ENCODE results near the gene SF3B2. TPM values are rescaled to one million over a fixed set of nuclear protein-coding genes. Genes with fewer than 3 reads are reported as not detected.

SF3B2 gene
- total RNA-seq, 1 experiment from 2014 or later = 358 TPM

DNA sequence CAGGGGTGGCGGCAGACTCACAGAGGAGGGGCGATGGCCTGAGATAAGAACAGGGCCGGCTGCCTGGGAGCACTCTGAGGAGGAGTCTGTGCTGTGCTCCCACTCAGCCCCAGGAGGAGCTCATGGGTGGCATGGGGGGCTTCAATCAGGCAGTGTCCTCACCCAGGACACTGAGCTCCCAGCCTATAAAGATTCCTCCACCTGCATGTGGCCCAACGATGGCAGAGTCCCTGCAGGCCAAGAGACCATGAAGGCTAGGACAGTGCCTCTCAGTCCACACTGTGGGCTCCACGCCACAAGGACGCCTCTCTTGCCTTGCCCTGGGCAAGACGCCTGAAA, 38.4 kb upstream of the SF3B2 start:
- Histone ChIP-seq H3K27ac (ENCODE audit: low read depth, low read length, poor library complexity, severe bottlenecking) (no peak overlapping the region), H3K4me3 (ENCODE audit: low read depth, low read length, poor library complexity, severe bottlenecking) (no peak overlapping the region), H3K27me3 (replicated peaks; ENCODE audit: insufficient read depth, low read depth, low read length, poor library complexity) (no peaks in the 10 kb centered on the region), H3K9me3 (ENCODE audit: low read depth, low read length, poor library complexity, severe bottlenecking) (no peaks in the 10 kb centered on the region), H3K4me1 (ENCODE audit: insufficient read depth, low read length, poor library complexity, severe bottlenecking) (peaks cover 23% of the 10 kb centered on the region), H3K36me3 (ENCODE audit: insufficient read depth, low read length, poor library complexity, severe bottlenecking) (no peaks in the 10 kb centered on the region)
- ChIA-PET POLR2A (ENCODE audit: low non-redundant PET) (no interaction called here), CTCF (interaction anchor here (0.6 kb wide), 1 partner anchor 11 kb away, joined by 3 read pairs; no protein-coding TSS in a partner anchor)
- intact Hi-C loops (cut with micrococcal nuclease; ENCODE audit: unreplicated experiment) = no loop called here
- TF ChIP-seq EZH2 (IDR thresholded peaks at IDR 0.05; ENCODE audit: borderline replicate concordance, low read depth, low read length, poor library complexity, severe bottlenecking) = no peak
- TF ChIP-seq, protein P1, sequence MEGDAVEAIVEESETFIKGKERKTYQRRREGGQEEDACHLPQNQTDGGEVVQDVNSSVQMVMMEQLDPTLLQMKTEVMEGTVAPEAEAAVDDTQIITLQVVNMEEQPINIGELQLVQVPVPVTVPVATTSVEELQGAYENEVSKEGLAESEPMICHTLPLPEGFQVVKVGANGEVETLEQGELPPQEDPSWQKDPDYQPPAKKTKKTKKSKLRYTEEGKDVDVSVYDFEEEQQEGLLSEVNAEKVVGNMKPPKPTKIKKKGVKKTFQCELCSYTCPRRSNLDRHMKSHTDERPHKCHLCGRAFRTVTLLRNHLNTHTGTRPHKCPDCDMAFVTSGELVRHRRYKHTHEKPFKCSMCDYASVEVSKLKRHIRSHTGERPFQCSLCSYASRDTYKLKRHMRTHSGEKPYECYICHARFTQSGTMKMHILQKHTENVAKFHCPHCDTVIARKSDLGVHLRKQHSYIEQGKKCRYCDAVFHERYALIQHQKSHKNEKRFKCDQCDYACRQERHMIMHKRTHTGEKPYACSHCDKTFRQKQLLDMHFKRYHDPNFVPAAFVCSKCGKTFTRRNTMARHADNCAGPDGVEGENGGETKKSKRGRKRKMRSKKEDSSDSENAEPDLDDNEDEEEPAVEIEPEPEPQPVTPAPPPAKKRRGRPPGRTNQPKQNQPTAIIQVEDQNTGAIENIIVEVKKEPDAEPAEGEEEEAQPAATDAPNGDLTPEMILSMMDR (conservative IDR thresholded peaks at IDR 0.05; ENCODE audit: low read depth, low read length) = no peak
- no TSS peak for BruUV-seq (replicated peaks)
- DNase-seq (ENCODE audit: low spot score) = no peak

GRCh38 chr11:66014804-66015453, 37.2 kb upstream of the SF3B2 start:
- POLR2A ChIA-PET (ENCODE audit: low non-redundant PET) = no interaction called here
- BruUV-seq (replicated peaks) = no TSS peak
- TF ChIP-seq, protein P1 (conservative IDR thresholded peaks at IDR 0.05; ENCODE audit: low read depth, low read length) = no peak
- TF ChIP-seq EZH2 (IDR thresholded peaks at IDR 0.05; ENCODE audit: borderline replicate concordance, low read depth, low read length, poor library complexity, severe bottlenecking) = no peak
- no peak overlapping the region for H3K4me3 ChIP-seq (ENCODE audit: low read depth, low read length, poor library complexity, severe bottlenecking)
- peak; percentile 40 for DNase-seq (ENCODE audit: low spot score)
- H3K36me3 ChIP-seq (ENCODE audit: insufficient read depth, low read length, poor library complexity, severe bottlenecking) = no peaks in the 10 kb centered on the region
- CTCF ChIA-PET = interaction anchor here (0.7 kb wide), 2 partner anchors 211 to 342 kb away, joined by 8 to 13 read pairs; no protein-coding TSS in a partner anchor
- H3K4me1 ChIP-seq (ENCODE audit: insufficient read depth, low read length, poor library complexity, severe bottlenecking) = peaks cover 23% of the 10 kb centered on the region
- no peaks in the 10 kb centered on the region for H3K27me3 ChIP-seq (replicated peaks; ENCODE audit: insufficient read depth, low read depth, low read length, poor library complexity)
- H3K27ac ChIP-seq (ENCODE audit: low read depth, low read length, poor library complexity, severe bottlenecking) = peak overlapping the region; percentile 62
- intact Hi-C loops (cut with micrococcal nuclease; ENCODE audit: unreplicated experiment) = no loop called here
- H3K9me3 ChIP-seq (ENCODE audit: low read depth, low read length, poor library complexity, severe bottlenecking) = no peaks in the 10 kb centered on the region

GRCh38 chr11:66015454-66015881, 36.7 kb upstream of the SF3B2 start:
- ChIA-PET POLR2A (ENCODE audit: low non-redundant PET) (no interaction called here), CTCF (no interaction called here)
- BruUV-seq (replicated peaks) = no TSS peak
- H3K4me3 ChIP-seq (ENCODE audit: low read depth, low read length, poor library complexity, severe bottlenecking) = no peak overlapping the region
- peak overlapping the region; percentile 62 for H3K27ac ChIP-seq (ENCODE audit: low read depth, low read length, poor library complexity, severe bottlenecking)
- no peaks in the 10 kb centered on the region for H3K36me3 ChIP-seq (ENCODE audit: insufficient read depth, low read length, poor library complexity, severe bottlenecking)
- no peaks in the 10 kb centered on the region for H3K9me3 ChIP-seq (ENCODE audit: low read depth, low read length, poor library complexity, severe bottlenecking)
- H3K27me3 ChIP-seq (replicated peaks; ENCODE audit: insufficient read depth, low read depth, low read length, poor library complexity) = no peaks in the 10 kb centered on the region
- peaks cover 23% of the 10 kb centered on the region for H3K4me1 ChIP-seq (ENCODE audit: insufficient read depth, low read length, poor library complexity, severe bottlenecking)
- TF ChIP-seq, protein P1 (conservative IDR thresholded peaks at IDR 0.05; ENCODE audit: low read depth, low read length) = no peak
- TF ChIP-seq EZH2 (IDR thresholded peaks at IDR 0.05; ENCODE audit: borderline replicate concordance, low read depth, low read length, poor library complexity, severe bottlenecking) = no peak
- intact Hi-C loops (cut with micrococcal nuclease; ENCODE audit: unreplicated experiment) = no loop called here
- peak; percentile 87 for DNase-seq (ENCODE audit: low spot score)
